Heart right ventricle (tissue), 16 donors: ENCODE measurements around the gene VGLL2. TPM values are rescaled to one million over a fixed set of nuclear protein-coding genes. Genes with fewer than 3 reads are reported as not detected.

Experiments
- ATAC-seq, 8 donors: fragments of 200-7000 bp; cut with Tn5 transposase; one replicate each; pipeline ENCODE4 v1.9.1; 2020; ENCODE audit warnings: mild to moderate bottlenecking in 8 of 8, moderate library complexity in 8 of 8, moderate number of reproducible peaks in 1 of 8
- DNase-seq, 2 donors: peaks; one replicate each; pipeline ENCODE4 v3.0.0-alpha.2; 2020
- H3K27ac ChIP-seq, 10 donors: fragments of 200-600 bp; sonication (generic) in 2 of 10; one replicate each; pipeline versions ENCODE4 v1.5.0 to v1.8.0; 2020 to 2022; ENCODE audit warnings: mild to moderate bottlenecking in 3 of 10
- H3K27me3 ChIP-seq, 7 donors: fragments of 200-600 bp; one replicate each; pipeline ENCODE4 v1.8.0; 2021 to 2022; ENCODE audit warnings: mild to moderate bottlenecking in 2 of 7
- H3K36me3 ChIP-seq, 9 donors: fragments of 200-600 bp; sonication (generic) in 1 of 9; one replicate each; pipeline versions ENCODE4 v1.5.0 to v1.8.0; 2020 to 2022; ENCODE audit warnings: mild to moderate bottlenecking in 2 of 9
- H3K4me1 ChIP-seq, 9 donors: fragments of 200-600 bp; sonication (generic) in 1 of 9; one replicate each; pipeline versions ENCODE4 v1.5.0 to v1.8.0; 2020 to 2022; ENCODE audit warnings: mild to moderate bottlenecking in 4 of 9
- H3K4me3 ChIP-seq, 10 donors: fragments of 200-600 bp; sonication (generic) in 2 of 10; one replicate each; pipeline versions ENCODE4 v1.5.0 to v1.8.0; 2020 to 2022; ENCODE audit warnings: mild to moderate bottlenecking in 7 of 10, moderate library complexity in 2 of 10
- H3K9me3 ChIP-seq, 11 donors: fragments of 200-600 bp in 10 of 11; sonication (generic) in 2 of 11; one replicate each; pipeline versions ENCODE4 v1.5.0 to v1.8.0; 2013 to 2022; ENCODE audit warnings: mild to moderate bottlenecking in 2 of 11, control low read depth in 1 of 11, moderate library complexity in 1 of 11
- CTCF ChIP-seq, 9 donors: fragments of 200-600 bp; sonication (generic) in 2 of 9; IDR thresholded peaks; one replicate each; pipeline versions ENCODE4 v1.5.0 to v1.8.0; 2021 to 2022; ENCODE audit warnings: antibody characterized with exemption in 9 of 9, mild to moderate bottlenecking in 5 of 9, moderate library complexity in 1 of 9
- WGBS, 2 donors: extraction: QIAGEN DNeasy Blood & Tissue Kit; methylation state at CpG; one replicate each; pipeline ENCODE4 v1.1.7; 2013; ENCODE audit warnings: inconsistent platforms in 1 of 2; 5-methylcytosine and 5-hydroxymethylcytosine counted together
- intact Hi-C, 10 donors: fragments of 100-400 bp; cut with DNase I; formaldehyde crosslinking; loops; one replicate each; pipeline versions ENCODE4 v1.11.1 to v1.14.2; 2022
- polyA plus RNA-seq, 2 donors: library from polyadenylated mRNA; stranded (reverse); fragments of 200-250 nt; gene quantifications; one replicate each; pipeline ENCODE4 v1.2.3, GENCODE V29; 2013
- total RNA-seq, 10 donors: library from RNA; stranded (reverse); fragmentation: NEBNext Ultra II Directional in 3 of 10; extraction: Animal tissue kit (Norgen Biotek cat#: 25700) in 3 of 10; gene quantifications; one replicate each; pipeline versions ENCODE4 v1.2.1 to v1.2.4, GENCODE V29; 2021 to 2023
- donor health status: Arrhythmogenic right ventricular cardiomyopathy.
- donor health status: ischemic (EF 13 %, LVEDD 7.1; RV severe dilation, severe dysfunction).
- donor health status: healthy with polysubstance abuse.
- donor health status: DM: no; HTN: yes; CAD: no.
- donor health status: DM: no; HTN: no; CAD: no.
- donor health status: ischemic (EF 25% LVEDD 6.9; RV normal size, moderate dysfunction).
- donor health status: ischemic (EF 25% LVEDD 5.7; RV mildly dilated, moderate dysfunction).
- donor health status: healthy.
- donor health status: DM: yes; HTN: yes; CAD: no.
- donor health status: Ischemic cardiomyopathy.
- donor health status: ischemic (EF 35%, LVEDD 5.7; RV mildly dilated, moderate dysfunction).
- donor health status: nonischemic (EF 11% LVEDD 7.7; RV severe dilation, severe dysfunction).
- donor health status: DM: yes; HTN: yes; CAD: no.
- donor health status: PGD.
- donor health status: ischemic (EF 29% LVEDD 5.4; RV normal size, mild dysfunction).
- donor health status: nonischemic (EF 23%, LVEDD 6.1; RV moderate dilation, normal function).

VGLL2 gene
- total and polyA plus RNA-seq, 12 donors = 0.21 to 32.4 (median 1.8) TPM; not detected in 4

- no peak for TF ChIP-seq CTCF (IDR thresholded peaks at IDR 0.05)
- intact Hi-C loops = no loop called here
- WGBS, 2 donors = 58 to 69% methylated on average over 3 of the region's 3 CpGs
- Histone ChIP-seq H3K4me3 (no peak overlapping the region), H3K27me3 (no peaks in the 10 kb centered on the region), H3K9me3 (no peaks in the 10 kb centered on the region), H3K4me1 (peaks cover 0 to 15% (median 0%) of the 10 kb centered on the region in 9 donors), H3K27ac (no peak overlapping the region), H3K36me3 (no peaks in the 10 kb centered on the region)
- DNase-seq = no peak
- no peak for ATAC-seq
Measured at GRCh38 chr6:117288083-117288715, 22.8 kb downstream of the VGLL2 start.

GRCh38 chr6:117290173-117290846 is 25.0 kb downstream of the VGLL2 start:
- no peak for TF ChIP-seq CTCF (IDR thresholded peaks at IDR 0.05)
- Histone ChIP-seq H3K4me1 (peaks cover 0 to 15% (median 0%) of the 10 kb centered on the region in 9 donors), H3K27ac (peak overlapping the region in 2 of 10 donors; percentile 15 to 33), H3K4me3 (no peak overlapping the region), H3K9me3 (peaks cover 0 to 5% (median 0%) of the 10 kb centered on the region in 11 donors), H3K36me3 (no peaks in the 10 kb centered on the region), H3K27me3 (no peaks in the 10 kb centered on the region)
- ATAC-seq = peak in 3 of 8 donors; percentile 40 to 82 (median 54)
- intact Hi-C loops = no loop called here
- 25 to 31% methylated on average over 3 of the region's 3 CpGs for WGBS, 2 donors
- DNase-seq = no peak

- H3K4me1 ChIP-seq = peaks cover 0 to 6% (median 0%) of the 10 kb centered on the region in 9 donors
- peaks cover 0 to 1% (median 0%) of the 10 kb centered on the region in 11 donors for H3K9me3 ChIP-seq
- no peak for TF ChIP-seq CTCF (IDR thresholded peaks at IDR 0.05)
- DNase-seq = no peak
- WGBS, 2 donors = 85 to 88% methylated on average over 3 of the region's 3 CpGs
- peak in 1 of 8 donors; percentile 75 for ATAC-seq
- no peak overlapping the region for H3K4me3 ChIP-seq
- intact Hi-C loops = no loop called here
- peak overlapping the region in 1 of 10 donors; percentile 10 for H3K27ac ChIP-seq
- H3K36me3 ChIP-seq = no peaks in the 10 kb centered on the region
- no peaks in the 10 kb centered on the region for H3K27me3 ChIP-seq
Measured at GRCh38 chr6:117298941-117299340, 33.6 kb downstream of the VGLL2 start.

GRCh38 chr6:117303323-117303722 is 38.0 kb downstream of the VGLL2 start:
- Histone ChIP-seq H3K9me3 (no peaks in the 10 kb centered on the region), H3K36me3 (no peaks in the 10 kb centered on the region), H3K27me3 (no peaks in the 10 kb centered on the region), H3K27ac (peak overlapping the region in 4 of 10 donors; percentile 20 to 36 (median 28)), H3K4me1 (peaks cover 0 to 8% (median 0%) of the 10 kb centered on the region in 9 donors), H3K4me3 (no peak overlapping the region)
- TF ChIP-seq CTCF (IDR thresholded peaks at IDR 0.05) = no peak
- WGBS, 2 donors = 61 to 67% methylated on average over 3 of the region's 3 CpGs
- peak in 6 of 8 donors; percentile 37 to 90 (median 58) for ATAC-seq
- no peak for DNase-seq
- intact Hi-C loops = no loop called here
